ENCODE data around the gene ASAP2.
A peak's percentile ranks its signal among the peaks of the same experiment; 100 is the strongest.

ASAP2 gene

GRCh38 chr2:9319338-9319715 is 112.7 kb downstream of the ASAP2 start:
- DNase-seq (ENCODE audit: low read depth): no peak
- no peak overlapping the region for H3K9ac ChIP-seq (ENCODE audit: low read length)
- no peaks in the 10 kb centered on the region for H3K9me3 ChIP-seq (ENCODE audit: control insufficient read depth, low read length)
- H3K4me3 ChIP-seq (ENCODE audit: low read length): no peak overlapping the region
- H3K27me3 ChIP-seq (replicated peaks; ENCODE audit: control insufficient read depth, insufficient read depth, low read length): no peaks in the 10 kb centered on the region
- peaks cover 21% of the 10 kb centered on the region for H3K36me3 ChIP-seq (ENCODE audit: control insufficient read depth, insufficient read depth, low read length, severe bottlenecking)
- H3K4me1 ChIP-seq (ENCODE audit: control insufficient read depth, insufficient read depth, low read length): no peaks in the 10 kb centered on the region

- Histone ChIP-seq H3K27me3 (replicated peaks; ENCODE audit: control insufficient read depth, insufficient read depth, low read length) (no peaks in the 10 kb centered on the region), H3K4me3 (ENCODE audit: low read length) (no peak overlapping the region), H3K4me1 (ENCODE audit: control insufficient read depth, insufficient read depth, low read length) (peaks cover 7% of the 10 kb centered on the region), H3K36me3 (ENCODE audit: control insufficient read depth, insufficient read depth, low read length, severe bottlenecking) (peaks cover 24% of the 10 kb centered on the region), H3K9ac (ENCODE audit: low read length) (no peak overlapping the region), H3K9me3 (ENCODE audit: control insufficient read depth, low read length) (no peaks in the 10 kb centered on the region)
- DNase-seq (ENCODE audit: low read depth): no peak
Observed at GRCh38 chr2:9322576-9322975, 116.0 kb downstream of the ASAP2 start.

- no peak overlapping the region for H3K4me3 ChIP-seq (ENCODE audit: low read length)
- no peaks in the 10 kb centered on the region for H3K9me3 ChIP-seq (ENCODE audit: control insufficient read depth, low read length)
- no peaks in the 10 kb centered on the region for H3K27me3 ChIP-seq (replicated peaks; ENCODE audit: control insufficient read depth, insufficient read depth, low read length)
- H3K36me3 ChIP-seq (ENCODE audit: control insufficient read depth, insufficient read depth, low read length, severe bottlenecking): peaks cover 31% of the 10 kb centered on the region
- H3K4me1 ChIP-seq (ENCODE audit: control insufficient read depth, insufficient read depth, low read length): peaks cover 7% of the 10 kb centered on the region
- H3K9ac ChIP-seq (ENCODE audit: low read length): no peak overlapping the region
- no peak for DNase-seq (ENCODE audit: low read depth)
Observed at GRCh38 chr2:9325428-9325827, 118.8 kb downstream of the ASAP2 start.

- H3K36me3 ChIP-seq (ENCODE audit: control insufficient read depth, insufficient read depth, low read length, severe bottlenecking): peaks cover 29% of the 10 kb centered on the region
- no peaks in the 10 kb centered on the region for H3K9me3 ChIP-seq (ENCODE audit: control insufficient read depth, low read length)
- H3K27me3 ChIP-seq (replicated peaks; ENCODE audit: control insufficient read depth, insufficient read depth, low read length): no peaks in the 10 kb centered on the region
- H3K4me1 ChIP-seq (ENCODE audit: control insufficient read depth, insufficient read depth, low read length): peaks cover 7% of the 10 kb centered on the region
- no peak overlapping the region for H3K9ac ChIP-seq (ENCODE audit: low read length)
- DNase-seq (ENCODE audit: low read depth): peak; percentile 55
- no peak overlapping the region for H3K4me3 ChIP-seq (ENCODE audit: low read length)
Observed at GRCh38 chr2:9326975-9327374, 120.4 kb downstream of the ASAP2 start.

- H3K36me3 ChIP-seq (ENCODE audit: control insufficient read depth, insufficient read depth, low read length, severe bottlenecking): peaks cover 27% of the 10 kb centered on the region
Observed at GRCh38 chr2:9327873-9328352, 121.3 kb downstream of the ASAP2 start.

GRCh38 chr2:9328931-9329330 is 122.3 kb downstream of the ASAP2 start:
- Histone ChIP-seq H3K36me3 (ENCODE audit: control insufficient read depth, insufficient read depth, low read length, severe bottlenecking) (peaks cover 17% of the 10 kb centered on the region), H3K4me1 (ENCODE audit: control insufficient read depth, insufficient read depth, low read length) (peaks cover 7% of the 10 kb centered on the region), H3K27me3 (replicated peaks; ENCODE audit: control insufficient read depth, insufficient read depth, low read length) (no peaks in the 10 kb centered on the region), H3K9me3 (ENCODE audit: control insufficient read depth, low read length) (no peaks in the 10 kb centered on the region), H3K9ac (ENCODE audit: low read length) (no peak overlapping the region), H3K4me3 (ENCODE audit: low read length) (no peak overlapping the region)
- DNase-seq (ENCODE audit: low read depth): no peak

More at GRCh38 chr2:9327873-9328352, 121.3 kb downstream of the ASAP2 start:
- Histone ChIP-seq H3K4me1 (ENCODE audit: control insufficient read depth, insufficient read depth, low read length) (peaks cover 7% of the 10 kb centered on the region), H3K27me3 (replicated peaks; ENCODE audit: control insufficient read depth, insufficient read depth, low read length) (no peaks in the 10 kb centered on the region), H3K9ac (ENCODE audit: low read length) (no peak overlapping the region), H3K4me3 (ENCODE audit: low read length) (no peak overlapping the region), H3K9me3 (ENCODE audit: control insufficient read depth, low read length) (no peaks in the 10 kb centered on the region)
- DNase-seq (ENCODE audit: low read depth): no peak

GRCh38 chr2:9329497-9329896 is 122.9 kb downstream of the ASAP2 start:
- Histone ChIP-seq H3K27me3 (replicated peaks; ENCODE audit: control insufficient read depth, insufficient read depth, low read length) (no peaks in the 10 kb centered on the region), H3K4me1 (ENCODE audit: control insufficient read depth, insufficient read depth, low read length) (peaks cover 7% of the 10 kb centered on the region), H3K36me3 (ENCODE audit: control insufficient read depth, insufficient read depth, low read length, severe bottlenecking) (peaks cover 17% of the 10 kb centered on the region), H3K4me3 (ENCODE audit: low read length) (no peak overlapping the region), H3K9ac (ENCODE audit: low read length) (no peak overlapping the region), H3K9me3 (ENCODE audit: control insufficient read depth, low read length) (no peaks in the 10 kb centered on the region)
- DNase-seq (ENCODE audit: low read depth): no peak

- Histone ChIP-seq H3K9ac (ENCODE audit: low read length) (no peak overlapping the region), H3K36me3 (ENCODE audit: control insufficient read depth, insufficient read depth, low read length, severe bottlenecking) (peaks cover 21% of the 10 kb centered on the region)
- DNase-seq (ENCODE audit: low read depth): no peak
Observed at GRCh38 chr2:9330612-9331270, 124.1 kb downstream of the ASAP2 start.

GRCh38 chr2:9331704-9332103 is 125.1 kb downstream of the ASAP2 start:
- Histone ChIP-seq H3K9me3 (ENCODE audit: control insufficient read depth, low read length) (no peaks in the 10 kb centered on the region), H3K27me3 (replicated peaks; ENCODE audit: control insufficient read depth, insufficient read depth, low read length) (no peaks in the 10 kb centered on the region), H3K4me1 (ENCODE audit: control insufficient read depth, insufficient read depth, low read length) (peaks cover 8% of the 10 kb centered on the region), H3K36me3 (ENCODE audit: control insufficient read depth, insufficient read depth, low read length, severe bottlenecking) (peaks cover 21% of the 10 kb centered on the region), H3K9ac (ENCODE audit: low read length) (no peak overlapping the region), H3K4me3 (ENCODE audit: low read length) (no peak overlapping the region)
- no peak for DNase-seq (ENCODE audit: low read depth)

More at GRCh38 chr2:9330612-9331270, 124.1 kb downstream of the ASAP2 start:
- no peak overlapping the region for H3K4me3 ChIP-seq (ENCODE audit: low read length)
- H3K27me3 ChIP-seq (replicated peaks; ENCODE audit: control insufficient read depth, insufficient read depth, low read length): no peaks in the 10 kb centered on the region
- peaks cover 7% of the 10 kb centered on the region for H3K4me1 ChIP-seq (ENCODE audit: control insufficient read depth, insufficient read depth, low read length)
- no peaks in the 10 kb centered on the region for H3K9me3 ChIP-seq (ENCODE audit: control insufficient read depth, low read length)

GRCh38 chr2:9332136-9332852 is 125.7 kb downstream of the ASAP2 start:
- Histone ChIP-seq H3K9me3 (ENCODE audit: control insufficient read depth, low read length) (no peaks in the 10 kb centered on the region), H3K36me3 (ENCODE audit: control insufficient read depth, insufficient read depth, low read length, severe bottlenecking) (peaks cover 21% of the 10 kb centered on the region), H3K4me3 (ENCODE audit: low read length) (no peak overlapping the region), H3K27me3 (replicated peaks; ENCODE audit: control insufficient read depth, insufficient read depth, low read length) (no peaks in the 10 kb centered on the region), H3K9ac (ENCODE audit: low read length) (no peak overlapping the region), H3K4me1 (ENCODE audit: control insufficient read depth, insufficient read depth, low read length) (peaks cover 9% of the 10 kb centered on the region)
- no peak for DNase-seq (ENCODE audit: low read depth)

GRCh38 chr2:9332853-9333245 is 126.2 kb downstream of the ASAP2 start:
- Histone ChIP-seq H3K9me3 (ENCODE audit: control insufficient read depth, low read length) (no peaks in the 10 kb centered on the region), H3K4me3 (ENCODE audit: low read length) (no peak overlapping the region), H3K27me3 (replicated peaks; ENCODE audit: control insufficient read depth, insufficient read depth, low read length) (no peaks in the 10 kb centered on the region), H3K36me3 (ENCODE audit: control insufficient read depth, insufficient read depth, low read length, severe bottlenecking) (peaks cover 21% of the 10 kb centered on the region), H3K4me1 (ENCODE audit: control insufficient read depth, insufficient read depth, low read length) (peaks cover 11% of the 10 kb centered on the region), H3K9ac (ENCODE audit: low read length) (no peak overlapping the region)
- no peak for DNase-seq (ENCODE audit: low read depth)
